IMR-90 (cell line): Measurements from ENCODE around the gene UBR1. TPM values are rescaled to one million over a fixed set of nuclear protein-coding genes. Genes with fewer than 3 reads are reported as not detected.

Experiments used
- ATAC-seq: fragments of 200-7000 bp; cut with Tn5 transposase; 2 replicates; pipeline ENCODE4 v1.9.1; 2020; ENCODE audit warnings: low read depth, mild to moderate bottlenecking, moderate library complexity
- BruUV-seq: library from RNA; stranded (reverse); fragments of 400-500 nt; replicated peaks from 2 replicates; lab custom pipeline; 2021; lab: Mats Ljungman, UMichigan
- CTCF ChIA-PET: fragments of 300-600 bp; formaldehyde crosslinking; extraction: SDS; loops from one replicate; lab custom pipeline; 2021; ENCODE audit warnings: antibody characterized with exemption; lab: Yijun Ruan, JAX
- POLR2A ChIA-PET: fragments of 300-600 bp; sonication (Branson Sonifier 250); formaldehyde crosslinking; loops from one replicate; lab custom pipeline; 2022; ENCODE audit warnings: antibody characterized with exemption; ENCODE audit not compliant: unreplicated experiment; lab: Charles Lee
- DNase-seq: peaks from one replicate; pipeline ENCODE4 v3.0.0; 2013
- H2AFZ ChIP-seq: replicated peaks from 2 replicates; pipeline ENCODE3; 2013; ENCODE audit warnings: low read length, mild to moderate bottlenecking; ENCODE audit not compliant: poor library complexity
- H2AK5ac ChIP-seq: 2 replicates; pipeline ENCODE4 v1.6.1; 2013; ENCODE audit warnings: low read depth, low read length, inconsistent platforms
- H2AK9ac ChIP-seq: replicated peaks from 2 replicates; pipeline ENCODE3; 2013; ENCODE audit warnings: mild to moderate bottlenecking, low read depth, low read length, moderate library complexity; ENCODE audit not compliant: poor library complexity
- H2BK120ac ChIP-seq: 2 replicates; pipeline ENCODE4 v1.6.1; 2013; ENCODE audit warnings: low read depth, low read length, inconsistent platforms
- H2BK15ac ChIP-seq: 3 replicates; pipeline ENCODE4 v1.6.1; 2013; ENCODE audit warnings: low read depth, low read length, inconsistent platforms
- H2BK20ac ChIP-seq: 2 replicates; pipeline ENCODE4 v1.6.1; 2013; ENCODE audit warnings: low read depth, mild to moderate bottlenecking, inconsistent platforms, low read length, moderate library complexity
- H2BK5ac ChIP-seq: 2 replicates; pipeline ENCODE4 v1.6.1; 2013; ENCODE audit warnings: mild to moderate bottlenecking, low read depth, low read length, inconsistent platforms; ENCODE audit not compliant: poor library complexity, severe bottlenecking
- H3K14ac ChIP-seq: replicated peaks from 2 replicates; pipeline ENCODE4 v1.6.1; 2013; ENCODE audit warnings: low read depth, low read length, inconsistent platforms
- H3K18ac ChIP-seq: 2 replicates; pipeline ENCODE4 v1.6.1; 2013; ENCODE audit warnings: low read depth, low read length, control low read depth
- H3K23ac ChIP-seq: 2 replicates; pipeline ENCODE4 v1.6.1; 2013; ENCODE audit warnings: low read depth, low read length, inconsistent platforms
- H3K27ac ChIP-seq: 2 replicates; pipeline ENCODE4 v1.5.1; 2013; ENCODE audit warnings: mild to moderate bottlenecking, control low read depth, low read length; ENCODE audit not compliant: insufficient read depth
- H3K27me3 ChIP-seq: 2 replicates; pipeline ENCODE4 v1.6.1; 2013; ENCODE audit warnings: low read length; ENCODE audit not compliant: control insufficient read depth, insufficient read depth
- H3K36me3 ChIP-seq: 2 replicates; pipeline ENCODE4 v1.6.1; 2013; ENCODE audit warnings: low read length, mixed read lengths; ENCODE audit not compliant: control insufficient read depth, insufficient read depth
- H3K4ac ChIP-seq: 2 replicates; pipeline ENCODE4 v1.6.1; 2013; ENCODE audit warnings: low read depth, low read length, inconsistent platforms
- H3K4me1 ChIP-seq: 2 replicates; pipeline ENCODE4 v1.6.1; 2013; ENCODE audit warnings: low read length, mixed read lengths; ENCODE audit not compliant: control insufficient read depth, insufficient read depth
- H3K4me2 ChIP-seq: 2 replicates; pipeline ENCODE4 v1.6.1; 2013; ENCODE audit warnings: low read depth, mild to moderate bottlenecking, control low read depth, low read length, moderate library complexity
- H3K4me3 ChIP-seq: 2 replicates; pipeline ENCODE4 v1.5.1; 2013; ENCODE audit warnings: low read depth, mild to moderate bottlenecking, control low read depth, low read length, moderate library complexity; ENCODE audit not compliant: insufficient read depth
- H3K56ac ChIP-seq: 2 replicates; pipeline ENCODE4 v1.6.1; 2013; ENCODE audit warnings: low read length, inconsistent platforms; ENCODE audit not compliant: insufficient read depth; ENCODE audit errors: extremely low read depth
- H3K79me1 ChIP-seq, 2 experiments: 2 replicates each; pipeline ENCODE4 v1.6.1; 2013; ENCODE audit warnings: low read length in 2 of 2, inconsistent platforms in 1 of 2, low read depth in 1 of 2
- H3K9ac ChIP-seq: 2 replicates; pipeline ENCODE4 v1.6.1; 2013; ENCODE audit warnings: low read depth, low read length, control low read depth
- H3K9me1 ChIP-seq: 2 replicates; pipeline ENCODE4 v1.6.1; 2013; ENCODE audit warnings: low read length, inconsistent platforms; ENCODE audit not compliant: insufficient read depth
- H3K9me3 ChIP-seq: 2 replicates; pipeline ENCODE4 v1.6.1; 2013; ENCODE audit warnings: low read length; ENCODE audit not compliant: control insufficient read depth, insufficient read depth
- H4K20me1 ChIP-seq: 2 replicates; pipeline ENCODE4 v1.6.1; 2013; ENCODE audit warnings: low read length, inconsistent platforms; ENCODE audit not compliant: insufficient read depth
- H4K5ac ChIP-seq: 2 replicates; pipeline ENCODE4 v1.6.1; 2013; ENCODE audit warnings: mild to moderate bottlenecking, low read depth, low read length, control low read depth
- H4K8ac ChIP-seq, 2 experiments: 2 replicates each; pipeline ENCODE4 v1.6.1; 2013; ENCODE audit warnings: low read depth in 2 of 2, low read length in 2 of 2, control low read depth in 1 of 2, inconsistent platforms in 1 of 2
- H4K91ac ChIP-seq: 2 replicates; pipeline ENCODE4 v1.6.1; 2013; ENCODE audit warnings: low read depth, low read length, inconsistent platforms; ENCODE audit not compliant: insufficient read depth
- BHLHE40 ChIP-seq: fragments of 150-350 bp; IDR thresholded peaks from 2 replicates; pipeline ENCODE4 v1.6.1; 2016; ENCODE audit warnings: mild to moderate bottlenecking, low read depth, low read length
- CEBPB ChIP-seq: IDR thresholded peaks from 2 replicates; pipeline ENCODE4 v1.6.1; 2012; ENCODE audit warnings: low read depth, low read length, improper control_type of control experiment
- CHD1 ChIP-seq: IDR thresholded peaks from 2 replicates; pipeline ENCODE4 v1.6.1; 2012; ENCODE audit warnings: low read depth, low read length, improper control_type of control experiment
- MAFK ChIP-seq: IDR thresholded peaks from 2 replicates; pipeline ENCODE4 v1.6.1; 2012; ENCODE audit warnings: low read depth, low read length, improper control_type of control experiment
- MAZ ChIP-seq: IDR thresholded peaks from 2 replicates; pipeline ENCODE4 v1.6.1; 2012; ENCODE audit warnings: low read depth, mild to moderate bottlenecking, low read length, improper control_type of control experiment, moderate library complexity, borderline replicate concordance
- MXI1 ChIP-seq: IDR thresholded peaks from 2 replicates; pipeline ENCODE4 v1.6.1; 2012; ENCODE audit warnings: low read depth, mild to moderate bottlenecking, low read length, moderate library complexity, borderline replicate concordance
- NFE2L2 ChIP-seq: fragments of 150-350 bp; IDR thresholded peaks from 2 replicates; pipeline ENCODE4 v1.6.1; 2016; ENCODE audit warnings: low read depth, mild to moderate bottlenecking, low read length
- POLR2A ChIP-seq: IDR thresholded peaks from 2 replicates; pipeline ENCODE4 v1.6.1; 2012; ENCODE audit warnings: mild to moderate bottlenecking, low read depth, low read length
- RAD21 ChIP-seq: IDR thresholded peaks from 2 replicates; pipeline ENCODE4 v1.6.1; 2012; ENCODE audit warnings: low read length, improper control_type of control experiment
- RCOR1 ChIP-seq: IDR thresholded peaks from 2 replicates; pipeline ENCODE4 v1.6.1; 2012; ENCODE audit warnings: mild to moderate bottlenecking, low read length, improper control_type of control experiment; ENCODE audit not compliant: insufficient replicate concordance
- RFX5 ChIP-seq: IDR thresholded peaks from 2 replicates; pipeline ENCODE4 v1.8.0; 2012; ENCODE audit warnings: low read depth, mild to moderate bottlenecking, low read length, moderate library complexity
- SMC3 ChIP-seq: fragments of 150-350 bp; IDR thresholded peaks from 2 replicates; pipeline ENCODE4 v1.6.1; 2016; ENCODE audit warnings: low read depth, mild to moderate bottlenecking, antibody characterized with exemption, low read length, moderate library complexity
- WGBS, 2 experiments: methylation state at CpG; one replicate each; pipeline versions ENCODE4 v1.1.5 to v1.1.7; 2013; ENCODE audit warnings: missing lambda C conversion rate in 2 of 2; ENCODE audit not compliant: insufficient read length in 1 of 2; ENCODE audit errors: extremely low coverage in 2 of 2; 5-methylcytosine and 5-hydroxymethylcytosine counted together
- dilution Hi-C: fragments of 300-500 bp; cut with HindIII; formaldehyde crosslinking; loops from one replicate; pipeline ENCODE4 v1.14.3; 2018; ENCODE audit warnings: low sequenced_read_pairs; ENCODE audit not compliant: unreplicated experiment
- in situ Hi-C: fragments of 300-500 bp; cut with MboI; formaldehyde crosslinking; loops from 3 replicates; pipeline ENCODE4 v1.14.3; 2019; ENCODE audit warnings: low sequenced_read_pairs, inconsistent platforms, mixed read lengths
- intact Hi-C: fragments of 100-400 bp; cut with micrococcal nuclease; formaldehyde crosslinking; loops from 2 replicates; pipeline ENCODE4 v1.10.0; 2022
- polyA plus RNA-seq, 3 experiments: library from polyadenylated mRNA; depleted of rRNA; stranded (reverse); fragments of >200 nt; gene quantifications; 2 replicates each; pipeline ENCODE4 v1.2.3, GENCODE V29; 2012; ENCODE audit warnings: low replicate concordance in 1 of 3
- total RNA-seq: library from RNA; depleted of rRNA; stranded (reverse); fragments of >200 nt; gene quantifications from 2 replicates; pipeline ENCODE4 v1.2.3, GENCODE V29; 2012
- TF ChIP-seq, protein P1 (sequence below): conservative IDR thresholded peaks from 2 replicates; pipeline ENCODE4 v1.5.1; 2012; ENCODE audit warnings: mild to moderate bottlenecking, low read depth, low read length, improper control_type of control experiment
- TF ChIP-seq, protein P2 (sequence below): fragments of 150-350 bp; IDR thresholded peaks from 2 replicates; pipeline ENCODE4 v1.6.1; 2017; ENCODE audit warnings: mild to moderate bottlenecking, antibody characterized with exemption, low read length, low read depth
- TF ChIP-seq, protein P3 (sequence below): fragments of 150-350 bp; IDR thresholded peaks from 2 replicates; pipeline ENCODE4 v1.6.1; 2016; ENCODE audit warnings: low read depth, mild to moderate bottlenecking, low read length, moderate library complexity, borderline replicate concordance

The UBR1 gene
- total and polyA plus RNA-seq, 2 of the 4 experiments (the other 2 are of a cell fraction), result 6.5 to 30.1 TPM

DNA sequence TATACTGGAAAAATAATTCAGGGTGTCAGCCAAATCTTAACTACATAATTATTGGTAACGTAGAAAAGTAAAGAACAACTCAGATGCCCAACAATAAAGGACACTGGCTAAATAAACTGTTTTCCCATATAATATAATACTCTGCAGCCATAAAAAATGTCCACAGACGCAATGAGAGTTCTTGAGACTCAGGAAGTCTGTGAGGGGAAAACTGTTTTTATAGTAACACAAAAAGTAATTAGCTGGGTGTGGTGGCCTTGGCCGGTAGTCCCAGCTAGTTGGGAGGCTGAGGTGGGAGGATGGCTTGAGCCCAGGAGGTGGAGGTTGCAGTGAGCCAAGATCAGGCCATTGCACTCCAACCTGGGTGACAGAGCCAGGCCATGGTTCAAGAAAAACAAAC is 5.5 kb upstream of the UBR1 start:
- Histone ChIP-seq H3K9me3 (no peaks in the 10 kb centered on the region), H3K4me2 (no peak overlapping the region), H3K9ac (no peak overlapping the region), H3K79me1 (no peaks in the 10 kb centered on the region), H2BK5ac (no peak overlapping the region), H4K20me1 (no peaks in the 10 kb centered on the region), H3K27ac (no peak overlapping the region), H3K18ac (no peak overlapping the region), H3K9me1 (no peaks in the 10 kb centered on the region), H2BK20ac (no peak overlapping the region), H3K36me3 (no peaks in the 10 kb centered on the region), H3K56ac (no peak overlapping the region), H2AFZ (no peak overlapping the region), H3K4me3 (no peak overlapping the region), H3K14ac (no peak overlapping the region), H3K27me3 (no peaks in the 10 kb centered on the region; the same call in 1 of the 2 replicates), H3K4me1 (no peaks in the 10 kb centered on the region), H3K23ac (no peak overlapping the region), H2AK9ac (no peak overlapping the region), H4K5ac (no peak overlapping the region), H2BK15ac (no peak overlapping the region), H3K4ac (no peak overlapping the region), H2BK120ac (no peak overlapping the region), H4K8ac (no peak overlapping the region), H2AK5ac (no peak overlapping the region), H4K91ac (no peak overlapping the region)
- intact Hi-C loops, result no loop called here
- BruUV-seq, result no TSS peak
- no peak for DNase-seq
- POLR2A ChIA-PET, result no interaction called here
- no peak for ATAC-seq
- dilution Hi-C loops, result no loop called here
- in situ Hi-C loops, result no loop called here
- no CpG with 5 or more reads among the region's 3 CpGs for WGBS, 2 experiments
- TF ChIP-seq POLR2A (no peak), MAZ (no peak), MXI1 (no peak), SMC3 (no peak), RFX5 (no peak), BHLHE40 (no peak), CHD1 (no peak), RCOR1 (no peak), NFE2L2 (no peak), MAFK (no peak), RAD21 (no peak), CEBPB (no peak)
- TF ChIP-seq, protein P1, sequence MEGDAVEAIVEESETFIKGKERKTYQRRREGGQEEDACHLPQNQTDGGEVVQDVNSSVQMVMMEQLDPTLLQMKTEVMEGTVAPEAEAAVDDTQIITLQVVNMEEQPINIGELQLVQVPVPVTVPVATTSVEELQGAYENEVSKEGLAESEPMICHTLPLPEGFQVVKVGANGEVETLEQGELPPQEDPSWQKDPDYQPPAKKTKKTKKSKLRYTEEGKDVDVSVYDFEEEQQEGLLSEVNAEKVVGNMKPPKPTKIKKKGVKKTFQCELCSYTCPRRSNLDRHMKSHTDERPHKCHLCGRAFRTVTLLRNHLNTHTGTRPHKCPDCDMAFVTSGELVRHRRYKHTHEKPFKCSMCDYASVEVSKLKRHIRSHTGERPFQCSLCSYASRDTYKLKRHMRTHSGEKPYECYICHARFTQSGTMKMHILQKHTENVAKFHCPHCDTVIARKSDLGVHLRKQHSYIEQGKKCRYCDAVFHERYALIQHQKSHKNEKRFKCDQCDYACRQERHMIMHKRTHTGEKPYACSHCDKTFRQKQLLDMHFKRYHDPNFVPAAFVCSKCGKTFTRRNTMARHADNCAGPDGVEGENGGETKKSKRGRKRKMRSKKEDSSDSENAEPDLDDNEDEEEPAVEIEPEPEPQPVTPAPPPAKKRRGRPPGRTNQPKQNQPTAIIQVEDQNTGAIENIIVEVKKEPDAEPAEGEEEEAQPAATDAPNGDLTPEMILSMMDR, result no peak
- TF ChIP-seq, protein P2, sequence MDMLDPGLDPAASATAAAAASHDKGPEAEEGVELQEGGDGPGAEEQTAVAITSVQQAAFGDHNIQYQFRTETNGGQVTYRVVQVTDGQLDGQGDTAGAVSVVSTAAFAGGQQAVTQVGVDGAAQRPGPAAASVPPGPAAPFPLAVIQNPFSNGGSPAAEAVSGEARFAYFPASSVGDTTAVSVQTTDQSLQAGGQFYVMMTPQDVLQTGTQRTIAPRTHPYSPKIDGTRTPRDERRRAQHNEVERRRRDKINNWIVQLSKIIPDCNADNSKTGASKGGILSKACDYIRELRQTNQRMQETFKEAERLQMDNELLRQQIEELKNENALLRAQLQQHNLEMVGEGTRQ, result no peak
- TF ChIP-seq, protein P3, sequence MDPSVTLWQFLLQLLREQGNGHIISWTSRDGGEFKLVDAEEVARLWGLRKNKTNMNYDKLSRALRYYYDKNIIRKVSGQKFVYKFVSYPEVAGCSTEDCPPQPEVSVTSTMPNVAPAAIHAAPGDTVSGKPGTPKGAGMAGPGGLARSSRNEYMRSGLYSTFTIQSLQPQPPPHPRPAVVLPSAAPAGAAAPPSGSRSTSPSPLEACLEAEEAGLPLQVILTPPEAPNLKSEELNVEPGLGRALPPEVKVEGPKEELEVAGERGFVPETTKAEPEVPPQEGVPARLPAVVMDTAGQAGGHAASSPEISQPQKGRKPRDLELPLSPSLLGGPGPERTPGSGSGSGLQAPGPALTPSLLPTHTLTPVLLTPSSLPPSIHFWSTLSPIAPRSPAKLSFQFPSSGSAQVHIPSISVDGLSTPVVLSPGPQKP, result no peak
- CTCF ChIA-PET, result no interaction called here
